AG10803 (cell line): Measurements from ENCODE around the gene SSTR5.
A peak's percentile ranks its signal among the peaks of the same experiment; 100 is the strongest.

Experiments
- DNase-seq: peaks from one replicate; pipeline ENCODE4 v3.0.0; 2010; ENCODE audit warnings: low read depth
- H3K4me3 ChIP-seq: 2 replicates; pipeline ENCODE4 v1.5.1; 2011; ENCODE audit warnings: mild to moderate bottlenecking, low read length, control low read depth
- CTCF ChIP-seq: conservative IDR thresholded peaks from 2 replicates; pipeline ENCODE4 v1.5.1; 2011; ENCODE audit warnings: mild to moderate bottlenecking, low read length, control low read depth, inconsistent platforms

Gene SSTR5

DNA sequence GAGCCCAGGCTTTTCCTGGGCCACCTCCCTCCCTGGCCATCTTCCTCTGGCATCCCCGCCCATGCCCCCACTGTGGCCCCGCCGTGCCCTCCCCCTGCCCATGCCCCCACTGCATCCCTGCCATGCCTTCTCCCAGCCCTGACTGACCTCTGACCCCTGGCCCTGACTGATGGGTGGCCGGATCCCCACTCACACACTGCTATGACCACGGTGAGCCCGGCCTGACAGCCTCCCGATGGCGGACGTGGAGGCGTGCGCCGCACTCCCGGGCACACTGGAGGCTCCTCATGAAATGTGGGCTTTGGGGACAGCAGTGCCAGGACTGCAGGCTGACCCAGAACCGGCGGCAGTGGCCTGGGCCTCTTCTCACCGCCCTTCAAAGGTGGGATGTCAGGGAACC, 34.1 kb downstream of the SSTR5 start:
- H3K4me3 ChIP-seq = no peak overlapping the region
- DNase-seq = no peak
- no peak for TF ChIP-seq CTCF

DNA sequence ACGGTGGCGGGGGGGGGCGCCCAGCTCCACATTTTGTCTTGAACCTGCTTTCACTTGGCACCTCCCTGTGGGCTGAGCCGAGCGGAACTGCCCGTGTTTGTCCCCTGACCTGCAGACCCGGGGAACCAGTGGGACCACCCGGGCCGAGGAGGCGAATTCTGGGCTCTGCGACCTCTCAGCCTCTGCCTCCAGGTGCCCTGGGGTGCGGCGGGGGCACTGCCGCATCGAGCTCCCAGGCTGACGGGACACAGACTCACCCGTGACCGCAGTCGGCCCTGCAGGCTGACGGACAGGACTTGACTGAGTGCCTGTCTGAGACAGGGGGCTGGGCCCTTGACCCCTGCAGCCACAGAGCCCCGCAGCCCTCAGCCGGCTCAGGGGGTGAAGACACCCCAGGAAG, 34.6 kb downstream of the SSTR5 start:
- DNase-seq = no peak
- no peak for TF ChIP-seq CTCF
- H3K4me3 ChIP-seq = no peak overlapping the region

DNA sequence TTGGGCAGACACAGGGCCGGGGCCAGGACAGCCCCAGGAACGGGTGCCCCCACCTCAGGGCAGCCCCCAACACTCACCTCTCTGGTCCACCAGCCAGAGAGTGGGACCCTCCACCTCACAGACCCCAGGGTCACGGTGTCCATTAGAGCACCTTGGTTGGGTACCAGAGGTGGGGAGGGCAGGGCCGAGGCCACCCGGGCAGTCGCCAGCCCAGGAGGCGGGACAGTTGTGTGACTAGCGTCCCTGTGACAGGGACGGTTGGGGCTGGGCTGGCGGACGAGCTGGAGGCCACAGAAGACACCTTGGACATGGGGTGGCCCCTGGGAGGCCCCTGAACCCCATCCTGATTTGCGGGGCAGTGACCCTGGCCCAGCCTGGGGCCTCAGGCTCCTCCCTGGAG, 35.2 kb downstream of the SSTR5 start:
- no peak for DNase-seq
- H3K4me3 ChIP-seq = no peak overlapping the region
- TF ChIP-seq CTCF = no peak

- H3K4me3 ChIP-seq = no peak overlapping the region
- no peak for TF ChIP-seq CTCF
- DNase-seq = peak; percentile 20
These were observed 36.0 kb downstream of the SSTR5 start for GRCh38 chr16:1108299-1109252.

- H3K4me3 ChIP-seq = no peak overlapping the region
- no peak for DNase-seq
- no peak for TF ChIP-seq CTCF
These were observed 37.1 kb downstream of the SSTR5 start for GRCh38 chr16:1109648-1110047.

GRCh38 chr16:1112506-1113184, 40.1 kb downstream of the SSTR5 start:
- TF ChIP-seq CTCF = no peak
- H3K4me3 ChIP-seq = no peak overlapping the region
- no peak for DNase-seq

DNA sequence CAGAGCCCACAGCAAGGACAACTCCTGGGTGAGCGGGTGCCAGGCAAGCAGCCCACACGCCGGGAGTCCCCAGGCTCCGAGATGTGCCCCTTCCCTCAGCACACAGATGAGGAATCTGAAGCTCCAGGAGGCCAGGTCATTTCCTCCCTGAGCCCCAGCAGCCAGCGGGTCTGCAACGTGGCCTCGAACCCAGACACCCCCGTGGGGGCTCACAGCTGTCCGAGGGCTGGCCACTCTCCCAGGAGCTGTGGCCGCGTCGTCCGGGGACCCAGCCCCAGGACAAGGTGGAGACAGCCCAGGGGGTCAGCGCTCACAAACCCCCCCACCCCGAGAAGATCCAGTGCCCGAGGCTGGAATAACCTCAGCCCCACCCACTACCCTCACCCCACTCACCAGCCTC, 40.9 kb downstream of the SSTR5 start:
- no peak for TF ChIP-seq CTCF
- no peak for DNase-seq
- H3K4me3 ChIP-seq = no peak overlapping the region
